Smooth muscle cell (in vitro differentiated cells): ENCODE results near the gene NCAPD3. TPM values are rescaled to one million over a fixed set of nuclear protein-coding genes. Genes with fewer than 3 reads are reported as not detected.

Experiments
- DNase-seq: peaks from one replicate; lab custom pipeline; 2025; ENCODE audit not compliant: unreplicated experiment; lab: John Stamatoyannopoulos, UW
- H2AFZ ChIP-seq: fragments of 200-600 bp; sonication (generic); 2 replicates; pipeline ENCODE4 v1.6.0; 2016; ENCODE audit warnings: antibody characterized with exemption, low read depth, mild to moderate bottlenecking
- H3F3A ChIP-seq: fragments of 200-600 bp; sonication (generic); 2 replicates; pipeline ENCODE4 v1.6.0; 2017; ENCODE audit warnings: antibody characterized with exemption, low read depth
- H3K27ac ChIP-seq: fragments of 200-600 bp; sonication (generic); 2 replicates; pipeline ENCODE4 v1.5.1; 2016; ENCODE audit warnings: low read depth, mild to moderate bottlenecking
- H3K27me3 ChIP-seq: fragments of 200-600 bp; sonication (generic); 2 replicates; pipeline ENCODE4 v1.6.1; 2016; ENCODE audit warnings: low read depth, mild to moderate bottlenecking
- H3K36me3 ChIP-seq: fragments of 200-600 bp; sonication (generic); 2 replicates; pipeline ENCODE4 v1.5.1; 2016; ENCODE audit warnings: low read depth
- H3K4me1 ChIP-seq: fragments of 200-600 bp; sonication (generic); 2 replicates; pipeline ENCODE4 v1.5.1; 2016; ENCODE audit warnings: low read depth
- H3K4me2 ChIP-seq: fragments of 200-600 bp; sonication (generic); 2 replicates; pipeline ENCODE4 v1.6.0; 2016; ENCODE audit warnings: mild to moderate bottlenecking
- H3K4me3 ChIP-seq: fragments of 200-600 bp; sonication (generic); 2 replicates; pipeline ENCODE4 v1.5.1; 2016; ENCODE audit warnings: mild to moderate bottlenecking
- H3K79me2 ChIP-seq: fragments of 200-600 bp; sonication (generic); 2 replicates; pipeline ENCODE4 v1.6.0; 2016; ENCODE audit warnings: low read depth, mild to moderate bottlenecking
- H3K9ac ChIP-seq: fragments of 200-600 bp; sonication (generic); 2 replicates; pipeline ENCODE4 v1.6.0; 2016; ENCODE audit warnings: low read depth
- H3K9me3 ChIP-seq: fragments of 200-600 bp; sonication (generic); replicated peaks from 2 replicates; pipeline ENCODE4 v1.5.1; 2016; ENCODE audit warnings: low read depth
- H4K20me1 ChIP-seq: fragments of 200-600 bp; sonication (generic); 2 replicates; pipeline ENCODE4 v1.6.0; 2016; ENCODE audit warnings: low read depth
- whole genome bisulfite sequencing: methylation state at CpG from one replicate; pipeline ENCODE4 v1.1.7; 2016; ENCODE audit warnings: low lambda C conversion rate; 5-methylcytosine and 5-hydroxymethylcytosine counted together
- polyA plus RNA-seq: library from polyadenylated mRNA; unstranded; fragments of >200 nt; fragmentation: Nextera tagmentation; extraction: Ambion mirVana; gene quantifications from 2 replicates; pipeline ENCODE4 v1.2.1, GENCODE V29; 2016
- total RNA-seq: library from RNA; depleted of rRNA; stranded (reverse); fragments of >200 nt; gene quantifications from 2 replicates; pipeline ENCODE4 v1.2.3, GENCODE V29; 2014
- TF ChIP-seq, protein P1 (sequence below): fragments of 200-600 bp; sonication (generic); IDR thresholded peaks from 2 replicates; pipeline ENCODE4 v1.5.1; 2017; ENCODE audit warnings: borderline replicate concordance, mild to moderate bottlenecking, antibody characterized with exemption; ENCODE audit not compliant: insufficient read depth, poor library complexity, severe bottlenecking

NCAPD3 gene
- total and polyA plus RNA-seq, 2 experiments from 2014 or later: 6.6 to 11.0 TPM

DNA sequence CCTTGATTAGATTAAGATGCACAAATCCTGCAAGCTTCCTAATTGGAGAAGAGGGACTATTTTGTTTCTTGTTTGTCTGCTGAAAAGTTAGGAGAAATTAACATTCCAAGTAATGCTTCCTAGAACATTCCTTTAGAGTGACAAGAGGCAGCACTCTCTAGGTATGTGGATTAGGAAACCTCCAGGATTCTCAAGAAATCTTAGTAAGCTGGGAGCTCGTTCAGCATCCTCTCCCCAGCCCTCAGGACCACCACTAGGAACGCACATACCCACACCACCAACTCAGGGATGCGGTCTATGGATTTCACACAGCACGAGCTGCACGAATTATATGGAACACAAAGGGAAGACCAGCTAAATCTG is 52.9 kb downstream of the NCAPD3 start:
- no peak overlapping the region for H2AFZ ChIP-seq
- no peaks in the 10 kb centered on the region for H3K27me3 ChIP-seq
- no peaks in the 10 kb centered on the region for H3F3A ChIP-seq
- WGBS: 95% methylated on average over 5 of the region's 5 CpGs
- no peaks in the 10 kb centered on the region for H3K4me1 ChIP-seq
- H3K9ac ChIP-seq: no peak overlapping the region
- H3K36me3 ChIP-seq: peaks cover 5% of the 10 kb centered on the region
- TF ChIP-seq, protein P1, sequence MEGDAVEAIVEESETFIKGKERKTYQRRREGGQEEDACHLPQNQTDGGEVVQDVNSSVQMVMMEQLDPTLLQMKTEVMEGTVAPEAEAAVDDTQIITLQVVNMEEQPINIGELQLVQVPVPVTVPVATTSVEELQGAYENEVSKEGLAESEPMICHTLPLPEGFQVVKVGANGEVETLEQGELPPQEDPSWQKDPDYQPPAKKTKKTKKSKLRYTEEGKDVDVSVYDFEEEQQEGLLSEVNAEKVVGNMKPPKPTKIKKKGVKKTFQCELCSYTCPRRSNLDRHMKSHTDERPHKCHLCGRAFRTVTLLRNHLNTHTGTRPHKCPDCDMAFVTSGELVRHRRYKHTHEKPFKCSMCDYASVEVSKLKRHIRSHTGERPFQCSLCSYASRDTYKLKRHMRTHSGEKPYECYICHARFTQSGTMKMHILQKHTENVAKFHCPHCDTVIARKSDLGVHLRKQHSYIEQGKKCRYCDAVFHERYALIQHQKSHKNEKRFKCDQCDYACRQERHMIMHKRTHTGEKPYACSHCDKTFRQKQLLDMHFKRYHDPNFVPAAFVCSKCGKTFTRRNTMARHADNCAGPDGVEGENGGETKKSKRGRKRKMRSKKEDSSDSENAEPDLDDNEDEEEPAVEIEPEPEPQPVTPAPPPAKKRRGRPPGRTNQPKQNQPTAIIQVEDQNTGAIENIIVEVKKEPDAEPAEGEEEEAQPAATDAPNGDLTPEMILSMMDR: no peak
- no peaks in the 10 kb centered on the region for H4K20me1 ChIP-seq
- H3K4me3 ChIP-seq: no peak overlapping the region
- no peak for DNase-seq
- no peak overlapping the region for H3K27ac ChIP-seq
- H3K9me3 ChIP-seq: no peaks in the 10 kb centered on the region
- no peaks in the 10 kb centered on the region for H3K79me2 ChIP-seq
- no peak overlapping the region for H3K4me2 ChIP-seq

DNA sequence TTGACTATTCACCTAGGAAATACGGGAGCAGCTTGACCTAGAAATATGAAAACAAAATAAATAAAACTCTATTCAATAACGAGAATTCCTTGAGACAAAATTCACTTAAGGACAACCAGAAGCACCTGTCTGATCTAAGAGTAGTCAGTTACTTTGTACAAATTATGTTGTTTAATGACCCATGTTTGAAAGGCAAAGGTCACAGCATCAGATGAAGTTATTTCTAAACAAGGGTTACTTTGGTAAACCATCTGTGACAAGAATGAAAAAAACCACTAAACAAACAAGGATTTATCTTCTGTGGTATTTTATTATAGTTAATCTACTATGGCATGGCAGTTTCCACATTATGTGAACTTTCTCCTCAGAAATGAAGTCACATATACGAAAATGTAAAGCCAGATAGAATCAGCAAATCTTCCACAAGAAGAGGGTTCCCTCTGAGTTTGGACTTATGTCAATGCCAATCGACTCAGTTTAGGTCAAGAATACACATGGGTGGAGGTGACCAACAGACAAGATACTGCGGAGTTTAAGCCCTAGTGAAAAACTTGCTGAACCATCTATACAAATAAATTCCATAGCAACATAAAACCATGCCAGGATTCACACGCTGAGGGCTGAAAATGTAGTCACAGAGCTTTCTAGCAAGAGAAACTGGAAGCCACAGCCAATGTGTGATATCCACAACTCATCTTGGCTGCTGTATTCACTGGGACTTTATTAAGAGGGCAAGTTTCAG is 53.4 kb downstream of the NCAPD3 start:
- Histone ChIP-seq H3K9me3 (no peaks in the 10 kb centered on the region), H3K36me3 (peaks cover 4% of the 10 kb centered on the region), H3K4me1 (no peaks in the 10 kb centered on the region), H3K27me3 (no peaks in the 10 kb centered on the region), H3K27ac (no peak overlapping the region), H3K79me2 (no peaks in the 10 kb centered on the region), H3K9ac (no peak overlapping the region), H3F3A (no peaks in the 10 kb centered on the region), H4K20me1 (no peaks in the 10 kb centered on the region), H3K4me3 (no peak overlapping the region), H2AFZ (no peak overlapping the region), H3K4me2 (no peak overlapping the region)
- no peak for DNase-seq
- 98% methylated on average over 6 of the region's 6 CpGs for WGBS
- TF ChIP-seq, protein P1: no peak

DNA sequence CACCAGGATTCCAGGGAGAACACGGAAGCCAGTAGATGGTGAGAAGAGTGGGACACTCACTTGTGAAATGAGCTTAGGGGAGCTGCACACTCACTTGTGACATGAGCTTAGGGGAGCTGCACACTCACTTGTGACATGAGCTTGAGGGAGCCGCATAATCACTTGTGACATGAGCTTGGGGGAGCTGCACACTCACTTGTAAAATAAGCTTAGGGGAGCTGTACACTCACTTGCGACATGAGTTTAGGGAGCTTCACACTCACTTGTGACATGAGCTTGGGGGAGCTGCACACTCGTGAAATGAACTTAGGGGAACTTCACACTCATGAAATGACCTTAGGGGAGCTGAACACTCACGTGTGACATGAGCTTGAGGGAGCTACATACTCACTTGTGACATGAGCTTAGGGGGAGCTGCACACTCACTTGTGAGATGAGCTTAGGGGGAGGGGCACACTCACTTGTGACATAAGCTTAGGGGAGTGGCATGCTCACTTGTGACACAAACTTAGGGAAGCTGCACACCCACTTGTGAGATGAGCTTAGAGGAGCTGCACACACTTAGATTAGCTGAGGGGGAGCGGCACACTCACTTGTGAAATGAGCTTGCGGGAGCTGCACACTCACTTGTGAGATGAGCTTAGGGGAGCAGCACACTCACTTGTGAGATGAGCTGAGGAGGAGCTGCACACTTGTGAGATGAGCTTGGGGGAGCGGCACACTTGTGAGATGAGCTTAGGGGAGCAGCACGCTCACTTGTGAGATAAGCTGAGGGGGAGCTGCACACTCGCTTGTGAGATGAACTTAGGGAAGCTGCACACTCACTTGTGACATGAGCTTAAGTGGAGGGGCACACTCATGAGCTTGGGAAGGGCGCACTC is 59.0 kb downstream of the NCAPD3 start:
- Histone ChIP-seq H4K20me1 (no peaks in the 10 kb centered on the region), H3K27ac (no peak overlapping the region), H3K79me2 (no peaks in the 10 kb centered on the region), H3K4me2 (no peak overlapping the region), H2AFZ (no peak overlapping the region), H3K9me3 (no peaks in the 10 kb centered on the region), H3K27me3 (no peaks in the 10 kb centered on the region), H3K36me3 (no peaks in the 10 kb centered on the region), H3K4me3 (no peak overlapping the region), H3K4me1 (no peaks in the 10 kb centered on the region), H3K9ac (no peak overlapping the region), H3F3A (no peaks in the 10 kb centered on the region)
- TF ChIP-seq, protein P1: no peak
- over 99% methylated on average over 11 of the region's 11 CpGs for WGBS
- no peak for DNase-seq
